ENCODE measurements around the gene IL1RAPL2.

- TF ChIP-seq, protein P1, sequence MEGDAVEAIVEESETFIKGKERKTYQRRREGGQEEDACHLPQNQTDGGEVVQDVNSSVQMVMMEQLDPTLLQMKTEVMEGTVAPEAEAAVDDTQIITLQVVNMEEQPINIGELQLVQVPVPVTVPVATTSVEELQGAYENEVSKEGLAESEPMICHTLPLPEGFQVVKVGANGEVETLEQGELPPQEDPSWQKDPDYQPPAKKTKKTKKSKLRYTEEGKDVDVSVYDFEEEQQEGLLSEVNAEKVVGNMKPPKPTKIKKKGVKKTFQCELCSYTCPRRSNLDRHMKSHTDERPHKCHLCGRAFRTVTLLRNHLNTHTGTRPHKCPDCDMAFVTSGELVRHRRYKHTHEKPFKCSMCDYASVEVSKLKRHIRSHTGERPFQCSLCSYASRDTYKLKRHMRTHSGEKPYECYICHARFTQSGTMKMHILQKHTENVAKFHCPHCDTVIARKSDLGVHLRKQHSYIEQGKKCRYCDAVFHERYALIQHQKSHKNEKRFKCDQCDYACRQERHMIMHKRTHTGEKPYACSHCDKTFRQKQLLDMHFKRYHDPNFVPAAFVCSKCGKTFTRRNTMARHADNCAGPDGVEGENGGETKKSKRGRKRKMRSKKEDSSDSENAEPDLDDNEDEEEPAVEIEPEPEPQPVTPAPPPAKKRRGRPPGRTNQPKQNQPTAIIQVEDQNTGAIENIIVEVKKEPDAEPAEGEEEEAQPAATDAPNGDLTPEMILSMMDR (IDR thresholded peaks at IDR 0.05 in 4 of 5, conservative IDR thresholded peaks at IDR 0.05 in 1 of 5): no peak
- no peak for TF ChIP-seq POLR2A (IDR thresholded peaks at IDR 0.05)
These were observed 395.9 kb downstream of the IL1RAPL2 start for GRCh38 chrX:104961926-104962325.
